SK-N-SH (cell line): ENCODE data around the gene DOHH. TPM values are rescaled to one million over a fixed set of nuclear protein-coding genes. Genes with fewer than 3 reads are reported as not detected.

Source experiments
- CTCF ChIA-PET: fragments of 300-600, 350-600 bp; formaldehyde crosslinking; extraction: SDS; loops from one replicate; lab custom pipeline; 2021; lab: Yijun Ruan, JAX
- POLR2A ChIA-PET: fragments of 350-600 bp; sonication (Branson Sonifier 250); formaldehyde crosslinking; extraction: SDS; loops from one replicate; lab custom pipeline; 2020; ENCODE audit warnings: antibody characterized with exemption, inconsistent platforms; lab: Yijun Ruan, JAX
- DNase-seq: peaks from one replicate; pipeline ENCODE4 v3.0.0; 2012
- H2AFZ ChIP-seq: fragments of 200-600 bp; sonication (generic); 2 replicates; pipeline ENCODE4 v1.8.1; 2016; ENCODE audit warnings: antibody characterized with exemption, mild to moderate bottlenecking, low read depth
- H3F3A ChIP-seq: fragments of 200-600 bp; sonication (generic); replicated peaks from 2 replicates; pipeline ENCODE3; 2016; ENCODE audit warnings: antibody characterized with exemption, mild to moderate bottlenecking; ENCODE audit not compliant: insufficient read depth
- H3K27ac ChIP-seq, 2 experiments: fragments of 200-500 bp in 1 of 2; fragments of 200-600 bp in 1 of 2; sonication (Bioruptor generic) in 1 of 2; sonication (generic), shearing (Covaris generic) in 1 of 2; 2 replicates each; pipeline versions ENCODE4 v1.5.1 to v1.6.1; 2014 to 2016; ENCODE audit warnings: low read depth in 2 of 2, inconsistent platforms in 1 of 2, low read length in 1 of 2, mild to moderate bottlenecking in 1 of 2, mixed read lengths in 1 of 2
- H3K27me3 ChIP-seq: fragments of 200-600 bp; sonication (generic), shearing (Covaris generic); 2 replicates; pipeline ENCODE4 v1.6.1; 2016; ENCODE audit warnings: mixed run types; ENCODE audit not compliant: insufficient read depth
- H3K36me3 ChIP-seq, 2 experiments: fragments of 200-500 bp in 1 of 2; fragments of 200-600 bp in 1 of 2; sonication (Bioruptor generic) in 1 of 2; sonication (generic) in 1 of 2; replicated peaks in 1 of 2; 2 replicates each; pipeline versions ENCODE3 to v1.5.1; 2014 to 2016; ENCODE audit warnings: low read length in 1 of 2, mild to moderate bottlenecking in 1 of 2; ENCODE audit not compliant: insufficient read depth in 2 of 2, control insufficient read depth in 1 of 2
- H3K4me1 ChIP-seq, 2 experiments: fragments of 200-500 bp in 1 of 2; fragments of 200-600 bp in 1 of 2; sonication (Bioruptor generic) in 1 of 2; sonication (generic), shearing (Covaris generic) in 1 of 2; 2 replicates each; pipeline versions ENCODE4 v1.5.1 to v1.6.1; 2014 to 2016; ENCODE audit warnings: low read depth in 1 of 2, low read length in 1 of 2, mixed run types in 1 of 2; ENCODE audit not compliant: insufficient read depth in 2 of 2, control insufficient read depth in 1 of 2
- H3K4me2 ChIP-seq: fragments of 200-600 bp; sonication (generic), shearing (Covaris generic); 2 replicates; pipeline ENCODE4 v1.6.1; 2017; ENCODE audit warnings: mixed run types
- H3K4me3 ChIP-seq, 2 experiments: fragments of 200-500 bp in 1 of 2; fragments of 200-600 bp in 1 of 2; sonication (Bioruptor generic) in 1 of 2; sonication (generic), shearing (Covaris generic) in 1 of 2; 2 replicates each; pipeline versions ENCODE4 v1.5.1 to v1.8.1; 2014 to 2016; ENCODE audit warnings: low read depth in 2 of 2, inconsistent platforms in 1 of 2, low read length in 1 of 2, mild to moderate bottlenecking in 1 of 2, mixed read lengths in 1 of 2, moderate library complexity in 1 of 2
- H3K79me2 ChIP-seq: fragments of 200-600 bp; sonication (generic); 2 replicates; pipeline ENCODE4 v1.8.1; 2017; ENCODE audit warnings: mild to moderate bottlenecking; ENCODE audit not compliant: insufficient read depth
- H3K9ac ChIP-seq: fragments of 200-600 bp; sonication (generic); 2 replicates; pipeline ENCODE4 v1.6.1; 2017; ENCODE audit warnings: mixed run types
- H3K9me2 ChIP-seq: fragments of 200-600 bp; sonication (generic); 2 replicates; pipeline ENCODE4 v1.6.1; 2017; ENCODE audit warnings: mixed run types
- H3K9me3 ChIP-seq: fragments of 200-600 bp; sonication (generic); 2 replicates; pipeline ENCODE4 v1.6.1; 2017; ENCODE audit warnings: mixed run types, mild to moderate bottlenecking, moderate library complexity
- H4K20me1 ChIP-seq: fragments of 200-600 bp; sonication (generic); 2 replicates; pipeline ENCODE4 v1.6.1; 2017; ENCODE audit warnings: mild to moderate bottlenecking, mixed run types; ENCODE audit not compliant: insufficient read depth
- CHD2 ChIP-seq: fragments of 150-350 bp; IDR thresholded peaks from 2 replicates; pipeline ENCODE4 v1.6.1; 2018; ENCODE audit warnings: low read length; ENCODE audit not compliant: partially characterized antibody
- FOSL2 ChIP-seq: IDR thresholded peaks from 2 replicates; pipeline ENCODE4 v1.4.0; 2012; ENCODE audit warnings: low read depth, mild to moderate bottlenecking, moderate library complexity, borderline replicate concordance
- FOXM1 ChIP-seq: IDR thresholded peaks from 2 replicates; pipeline ENCODE4 v1.4.0; 2012; ENCODE audit warnings: low read depth, mild to moderate bottlenecking
- GABPA ChIP-seq: IDR thresholded peaks from 2 replicates; pipeline ENCODE4 v1.4.0; 2012; ENCODE audit warnings: low read depth, mild to moderate bottlenecking
- MXI1 ChIP-seq: IDR thresholded peaks from 2 replicates; pipeline ENCODE4 v1.6.1; 2012; ENCODE audit warnings: mild to moderate bottlenecking, low read depth, low read length, improper control_type of control experiment
- NFIC ChIP-seq: IDR thresholded peaks from 2 replicates; pipeline ENCODE4 v1.4.0; 2012; ENCODE audit warnings: borderline replicate concordance
- NRF1 ChIP-seq: IDR thresholded peaks from 2 replicates; pipeline ENCODE4 v1.6.1; 2012; ENCODE audit warnings: low read depth, mild to moderate bottlenecking, low read length
- POLR2AphosphoS5 ChIP-seq: IDR thresholded peaks from 2 replicates; pipeline ENCODE4 v1.6.1; 2012; ENCODE audit warnings: low read depth, low read length
- RAD21 ChIP-seq: IDR thresholded peaks from 2 replicates; pipeline ENCODE4 v1.6.1; 2012; ENCODE audit warnings: mild to moderate bottlenecking, low read length
- RCOR1 ChIP-seq: fragments of 150-350 bp; IDR thresholded peaks from 2 replicates; pipeline ENCODE4 v1.6.1; 2017; ENCODE audit warnings: antibody characterized with exemption, low read length
- SMC3 ChIP-seq: IDR thresholded peaks from 2 replicates; pipeline ENCODE4 v1.6.1; 2012; ENCODE audit warnings: low read depth, low read length, improper control_type of control experiment
- TCF12 ChIP-seq: IDR thresholded peaks from 2 replicates; pipeline ENCODE4 v1.4.0; 2012
- YY1 ChIP-seq: IDR thresholded peaks from 2 replicates; pipeline ENCODE4 v1.4.0; 2012; ENCODE audit warnings: low read depth, mild to moderate bottlenecking
- WGBS: methylation state at CpG from one replicate; pipeline ENCODE4 v1.1.6; 2017; ENCODE audit warnings: low lambda C conversion rate; 5-methylcytosine and 5-hydroxymethylcytosine counted together
- polyA plus RNA-seq, 3 experiments: library from polyadenylated mRNA; depleted of rRNA; stranded (reverse); fragments of >200 nt; gene quantifications; 2 replicates each; pipeline ENCODE4 v1.2.3, GENCODE V29; 2012
- TF ChIP-seq, protein P1 (sequence below): fragments of 200-600 bp; sonication (generic); IDR thresholded peaks from 2 replicates; pipeline ENCODE4 v1.6.1; 2017; ENCODE audit warnings: antibody characterized with exemption, mild to moderate bottlenecking, moderate library complexity
- TF ChIP-seq, protein P2 (sequence below): IDR thresholded peaks from 2 replicates; pipeline ENCODE4 v1.6.1; 2012; ENCODE audit warnings: mild to moderate bottlenecking, low read depth, low read length, moderate library complexity
- TF ChIP-seq, protein P3 (sequence below): IDR thresholded peaks from 2 replicates; pipeline ENCODE4 v1.4.0; 2012; ENCODE audit warnings: low read depth, borderline replicate concordance

Gene DOHH
- polyA plus RNA-seq, 1 of the 3 experiments (the other 2 are of a cell fraction), result 14.3 TPM

DNA sequence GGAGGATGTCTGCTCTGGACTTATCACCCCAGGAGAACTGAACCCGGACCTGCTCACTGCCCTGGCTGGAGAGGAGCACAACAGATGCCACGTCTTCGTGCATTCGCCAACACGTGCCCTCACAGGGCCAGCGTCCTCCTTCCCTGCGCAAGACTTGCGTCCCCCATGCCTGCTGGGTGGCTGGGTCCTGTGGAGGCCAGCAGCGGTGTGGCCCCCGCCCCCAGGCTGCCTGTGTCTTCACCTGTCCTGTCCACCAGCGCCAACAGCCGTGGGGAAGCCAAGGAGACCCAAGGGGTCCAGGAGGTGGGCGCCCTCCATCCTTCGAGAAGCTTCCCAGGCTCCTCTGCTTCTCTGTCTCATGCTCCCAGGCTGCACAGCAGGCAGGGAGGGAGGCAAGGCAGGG is 35.1 kb upstream of the DOHH start:
- Histone ChIP-seq H3K4me1 (no peaks in the 10 kb centered on the region; a peak in 1 of 4 replicates), H3F3A (peaks cover 9% of the 10 kb centered on the region), H3K9ac (no peak overlapping the region), H3K9me2 (no peaks in the 10 kb centered on the region), H3K27me3 (no peaks in the 10 kb centered on the region), H3K79me2 (no peaks in the 10 kb centered on the region), H3K4me3 (no peak overlapping the region), H3K36me3 (peaks cover 0 to 49% of the 10 kb centered on the region in 2 experiments), H3K4me2 (no peak overlapping the region), H4K20me1 (peaks cover 9% of the 10 kb centered on the region), H2AFZ (no peak overlapping the region), H3K27ac (no peak overlapping the region), H3K9me3 (no peaks in the 10 kb centered on the region)
- DNase-seq, result no peak
- TF ChIP-seq YY1 (no peak), NFIC (no peak), NRF1 (no peak), SMC3 (no peak), TCF12 (no peak), CHD2 (no peak), POLR2AphosphoS5 (no peak), GABPA (no peak), FOSL2 (no peak)
- TF ChIP-seq, protein P1, sequence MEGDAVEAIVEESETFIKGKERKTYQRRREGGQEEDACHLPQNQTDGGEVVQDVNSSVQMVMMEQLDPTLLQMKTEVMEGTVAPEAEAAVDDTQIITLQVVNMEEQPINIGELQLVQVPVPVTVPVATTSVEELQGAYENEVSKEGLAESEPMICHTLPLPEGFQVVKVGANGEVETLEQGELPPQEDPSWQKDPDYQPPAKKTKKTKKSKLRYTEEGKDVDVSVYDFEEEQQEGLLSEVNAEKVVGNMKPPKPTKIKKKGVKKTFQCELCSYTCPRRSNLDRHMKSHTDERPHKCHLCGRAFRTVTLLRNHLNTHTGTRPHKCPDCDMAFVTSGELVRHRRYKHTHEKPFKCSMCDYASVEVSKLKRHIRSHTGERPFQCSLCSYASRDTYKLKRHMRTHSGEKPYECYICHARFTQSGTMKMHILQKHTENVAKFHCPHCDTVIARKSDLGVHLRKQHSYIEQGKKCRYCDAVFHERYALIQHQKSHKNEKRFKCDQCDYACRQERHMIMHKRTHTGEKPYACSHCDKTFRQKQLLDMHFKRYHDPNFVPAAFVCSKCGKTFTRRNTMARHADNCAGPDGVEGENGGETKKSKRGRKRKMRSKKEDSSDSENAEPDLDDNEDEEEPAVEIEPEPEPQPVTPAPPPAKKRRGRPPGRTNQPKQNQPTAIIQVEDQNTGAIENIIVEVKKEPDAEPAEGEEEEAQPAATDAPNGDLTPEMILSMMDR, result no peak
- TF ChIP-seq, protein P2, sequence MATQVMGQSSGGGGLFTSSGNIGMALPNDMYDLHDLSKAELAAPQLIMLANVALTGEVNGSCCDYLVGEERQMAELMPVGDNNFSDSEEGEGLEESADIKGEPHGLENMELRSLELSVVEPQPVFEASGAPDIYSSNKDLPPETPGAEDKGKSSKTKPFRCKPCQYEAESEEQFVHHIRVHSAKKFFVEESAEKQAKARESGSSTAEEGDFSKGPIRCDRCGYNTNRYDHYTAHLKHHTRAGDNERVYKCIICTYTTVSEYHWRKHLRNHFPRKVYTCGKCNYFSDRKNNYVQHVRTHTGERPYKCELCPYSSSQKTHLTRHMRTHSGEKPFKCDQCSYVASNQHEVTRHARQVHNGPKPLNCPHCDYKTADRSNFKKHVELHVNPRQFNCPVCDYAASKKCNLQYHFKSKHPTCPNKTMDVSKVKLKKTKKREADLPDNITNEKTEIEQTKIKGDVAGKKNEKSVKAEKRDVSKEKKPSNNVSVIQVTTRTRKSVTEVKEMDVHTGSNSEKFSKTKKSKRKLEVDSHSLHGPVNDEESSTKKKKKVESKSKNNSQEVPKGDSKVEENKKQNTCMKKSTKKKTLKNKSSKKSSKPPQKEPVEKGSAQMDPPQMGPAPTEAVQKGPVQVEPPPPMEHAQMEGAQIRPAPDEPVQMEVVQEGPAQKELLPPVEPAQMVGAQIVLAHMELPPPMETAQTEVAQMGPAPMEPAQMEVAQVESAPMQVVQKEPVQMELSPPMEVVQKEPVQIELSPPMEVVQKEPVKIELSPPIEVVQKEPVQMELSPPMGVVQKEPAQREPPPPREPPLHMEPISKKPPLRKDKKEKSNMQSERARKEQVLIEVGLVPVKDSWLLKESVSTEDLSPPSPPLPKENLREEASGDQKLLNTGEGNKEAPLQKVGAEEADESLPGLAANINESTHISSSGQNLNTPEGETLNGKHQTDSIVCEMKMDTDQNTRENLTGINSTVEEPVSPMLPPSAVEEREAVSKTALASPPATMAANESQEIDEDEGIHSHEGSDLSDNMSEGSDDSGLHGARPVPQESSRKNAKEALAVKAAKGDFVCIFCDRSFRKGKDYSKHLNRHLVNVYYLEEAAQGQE, result no peak
- WGBS, result 95% methylated on average over 4 of the region's 14 CpGs
- CTCF ChIA-PET, result interaction anchor here (2.4 kb wide), 1 partner anchor 10 kb away, joined by 16 read pairs; no protein-coding TSS in a partner anchor
- POLR2A ChIA-PET, result no interaction called here

DNA sequence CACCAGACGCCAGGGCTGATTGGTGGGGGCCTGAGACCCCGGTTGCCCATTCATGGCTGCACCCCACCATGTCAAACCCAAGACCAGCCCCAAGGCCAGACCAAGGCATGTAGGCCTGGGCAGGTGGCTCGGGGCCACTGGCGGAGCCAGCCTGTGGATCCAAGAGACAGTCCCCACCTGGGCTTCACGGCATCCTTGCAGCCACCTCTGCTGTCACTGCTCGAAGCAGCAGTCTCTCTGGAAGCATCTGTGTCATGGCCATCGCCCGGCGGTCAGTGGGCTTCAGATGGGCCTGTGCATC is 34.7 kb upstream of the DOHH start:
- Histone ChIP-seq H3K4me3 (no peak overlapping the region), H3K27ac (no peak overlapping the region), H3K79me2 (no peaks in the 10 kb centered on the region), H4K20me1 (peaks cover 9% of the 10 kb centered on the region), H3K9me2 (no peaks in the 10 kb centered on the region), H3K27me3 (no peaks in the 10 kb centered on the region), H3K9ac (no peak overlapping the region), H3K9me3 (no peaks in the 10 kb centered on the region), H3F3A (peaks cover 9% of the 10 kb centered on the region), H3K4me1 (no peaks in the 10 kb centered on the region; a peak in 1 of 4 replicates), H3K36me3 (peaks cover 0 to 49% of the 10 kb centered on the region in 2 experiments), H3K4me2 (no peak overlapping the region)
- ChIA-PET POLR2A (no interaction called here), CTCF (interaction anchor here (2.4 kb wide), 1 partner anchor 11 kb away, joined by 16 read pairs; no protein-coding TSS in a partner anchor)
- DNase-seq, result no peak
- 100% methylated on average over 2 of the region's 9 CpGs for WGBS
- no peak for TF ChIP-seq FOXM1
- no peak for TF ChIP-seq RAD21
- TF ChIP-seq RCOR1, result no peak
- no peak for TF ChIP-seq MXI1
- TF ChIP-seq FOSL2, result no peak
- TF ChIP-seq, protein P3, sequence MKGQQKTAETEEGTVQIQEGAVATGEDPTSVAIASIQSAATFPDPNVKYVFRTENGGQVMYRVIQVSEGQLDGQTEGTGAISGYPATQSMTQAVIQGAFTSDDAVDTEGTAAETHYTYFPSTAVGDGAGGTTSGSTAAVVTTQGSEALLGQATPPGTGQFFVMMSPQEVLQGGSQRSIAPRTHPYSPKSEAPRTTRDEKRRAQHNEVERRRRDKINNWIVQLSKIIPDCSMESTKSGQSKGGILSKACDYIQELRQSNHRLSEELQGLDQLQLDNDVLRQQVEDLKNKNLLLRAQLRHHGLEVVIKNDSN, result no peak
- no peak for TF ChIP-seq SMC3
- no peak for TF ChIP-seq GABPA
- TF ChIP-seq, all 33 proteins: peak for 0
- no peak overlapping the region for H2AFZ ChIP-seq
